ENCODE measurements around the gene NFIA. TPM values are rescaled to one million over a fixed set of nuclear protein-coding genes. Genes with fewer than 3 reads are reported as not detected.

NFIA gene
- total and polyA plus RNA-seq, 8 donors: 9.6 to 108 (median 37.2) TPM

GRCh38 chr1:61357539-61357938, 275.2 kb downstream of the NFIA start:
- Histone ChIP-seq H3K9me3 (no peaks in the 10 kb centered on the region), H3K4me3 (no peak overlapping the region), H3K4me1 (peaks cover 0 to 10% (median 4%) of the 10 kb centered on the region in 4 donors), H3K36me3 (peaks cover 15 to 45% (median 41%) of the 10 kb centered on the region in 4 donors), H3K27ac (no peak overlapping the region), H3K27me3 (no peaks in the 10 kb centered on the region)
- intact Hi-C loops (cut with DNase I; ENCODE audit: low total_unique reads): no loop called here
- WGBS, 5 donors: 80 to 97% (median 94%) methylated on average over 5 of the region's 5 CpGs
- TF ChIP-seq POLR2A (IDR thresholded peaks at IDR 0.05): no peak
- TF ChIP-seq POLR2AphosphoS5 (IDR thresholded peaks at IDR 0.05): no peak
- TF ChIP-seq EP300 (IDR thresholded peaks at IDR 0.05): no peak
- TF ChIP-seq, protein P1, sequence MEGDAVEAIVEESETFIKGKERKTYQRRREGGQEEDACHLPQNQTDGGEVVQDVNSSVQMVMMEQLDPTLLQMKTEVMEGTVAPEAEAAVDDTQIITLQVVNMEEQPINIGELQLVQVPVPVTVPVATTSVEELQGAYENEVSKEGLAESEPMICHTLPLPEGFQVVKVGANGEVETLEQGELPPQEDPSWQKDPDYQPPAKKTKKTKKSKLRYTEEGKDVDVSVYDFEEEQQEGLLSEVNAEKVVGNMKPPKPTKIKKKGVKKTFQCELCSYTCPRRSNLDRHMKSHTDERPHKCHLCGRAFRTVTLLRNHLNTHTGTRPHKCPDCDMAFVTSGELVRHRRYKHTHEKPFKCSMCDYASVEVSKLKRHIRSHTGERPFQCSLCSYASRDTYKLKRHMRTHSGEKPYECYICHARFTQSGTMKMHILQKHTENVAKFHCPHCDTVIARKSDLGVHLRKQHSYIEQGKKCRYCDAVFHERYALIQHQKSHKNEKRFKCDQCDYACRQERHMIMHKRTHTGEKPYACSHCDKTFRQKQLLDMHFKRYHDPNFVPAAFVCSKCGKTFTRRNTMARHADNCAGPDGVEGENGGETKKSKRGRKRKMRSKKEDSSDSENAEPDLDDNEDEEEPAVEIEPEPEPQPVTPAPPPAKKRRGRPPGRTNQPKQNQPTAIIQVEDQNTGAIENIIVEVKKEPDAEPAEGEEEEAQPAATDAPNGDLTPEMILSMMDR (IDR thresholded peaks at IDR 0.05): no peak
- no peak for DNase-seq

- 88 to 95% (median 95%) methylated on average over 8 of the region's 8 CpGs for WGBS, 5 donors
Observed at GRCh38 chr1:61358770-61359455, 276.6 kb downstream of the NFIA start.

GRCh38 chr1:61361931-61362330, 279.6 kb downstream of the NFIA start:
- Histone ChIP-seq H3K4me1 (peaks cover 0 to 13% (median 0%) of the 10 kb centered on the region in 4 donors), H3K36me3 (peaks cover 15 to 30% (median 28%) of the 10 kb centered on the region in 4 donors), H3K4me3 (no peak overlapping the region), H3K27ac (no peak overlapping the region), H3K27me3 (no peaks in the 10 kb centered on the region), H3K9me3 (no peaks in the 10 kb centered on the region)
- 89 to 99% (median 93%) methylated on average over 2 of the region's 2 CpGs for WGBS, 5 donors
- intact Hi-C loops (cut with DNase I; ENCODE audit: low total_unique reads): no loop called here
- no peak for DNase-seq
- TF ChIP-seq POLR2A (IDR thresholded peaks at IDR 0.05) (no peak), EP300 (IDR thresholded peaks at IDR 0.05) (no peak), POLR2AphosphoS5 (IDR thresholded peaks at IDR 0.05) (no peak)
- TF ChIP-seq, protein P1 (IDR thresholded peaks at IDR 0.05): no peak

More at GRCh38 chr1:61358770-61359455, 276.6 kb downstream of the NFIA start:
- Histone ChIP-seq H3K4me1 (peaks cover 0 to 14% (median 0%) of the 10 kb centered on the region in 4 donors), H3K9me3 (no peaks in the 10 kb centered on the region), H3K4me3 (no peak overlapping the region), H3K36me3 (peaks cover 15 to 37% (median 30%) of the 10 kb centered on the region in 4 donors), H3K27me3 (no peaks in the 10 kb centered on the region), H3K27ac (no peak overlapping the region)
- intact Hi-C loops (cut with DNase I; ENCODE audit: low total_unique reads): no loop called here
- TF ChIP-seq POLR2AphosphoS5 (IDR thresholded peaks at IDR 0.05): no peak
- TF ChIP-seq, protein P1 (IDR thresholded peaks at IDR 0.05): no peak
- TF ChIP-seq EP300 (IDR thresholded peaks at IDR 0.05): no peak
- TF ChIP-seq POLR2A (IDR thresholded peaks at IDR 0.05): no peak
- DNase-seq: no peak

DNA sequence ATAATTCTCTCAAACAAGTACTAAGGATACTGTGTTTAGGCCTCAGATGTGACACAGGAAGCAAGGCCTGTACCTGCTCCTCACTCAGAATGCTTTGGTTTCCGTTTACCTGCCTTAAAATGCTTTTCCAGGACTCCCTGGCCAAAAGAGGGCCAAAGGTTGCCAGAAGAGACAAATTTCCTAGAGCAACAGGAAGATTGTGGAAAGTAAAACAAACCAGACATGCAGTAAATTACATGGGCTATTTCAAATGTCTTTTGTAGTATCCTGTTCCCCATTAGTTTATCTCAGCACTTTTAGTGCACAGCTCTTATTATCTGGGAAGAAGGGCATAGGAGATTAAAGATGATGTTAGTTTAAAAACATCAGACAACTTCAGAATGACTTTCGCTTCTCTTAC, 280.0 kb downstream of the NFIA start:
- H3K4me3 ChIP-seq: no peak overlapping the region
- H3K27ac ChIP-seq: no peak overlapping the region
- intact Hi-C loops (cut with DNase I; ENCODE audit: low total_unique reads): no loop called here
- no peaks in the 10 kb centered on the region for H3K9me3 ChIP-seq
- 69 to 83% (median 78%) methylated on average over 2 of the region's 2 CpGs for WGBS, 5 donors
- peaks cover 15 to 33% (median 30%) of the 10 kb centered on the region in 4 donors for H3K36me3 ChIP-seq
- TF ChIP-seq EP300 (IDR thresholded peaks at IDR 0.05) (no peak), POLR2AphosphoS5 (IDR thresholded peaks at IDR 0.05) (no peak)
- TF ChIP-seq, protein P1 (IDR thresholded peaks at IDR 0.05): no peak
- H3K4me1 ChIP-seq: peaks cover 0 to 9% (median 0%) of the 10 kb centered on the region in 4 donors
- no peaks in the 10 kb centered on the region for H3K27me3 ChIP-seq
- DNase-seq: no peak
